GM12892 (cell line): ENCODE data around the gene SCFD2.

Experiments
- POLR2A ChIP-seq: IDR thresholded peaks from 2 replicates; pipeline ENCODE4 v1.6.1; 2011; ENCODE audit warnings: low read depth, low read length, control low read depth
- POLR2AphosphoS5 ChIP-seq: IDR thresholded peaks from 2 replicates; pipeline ENCODE4 v1.6.1; 2011; ENCODE audit warnings: low read depth, low read length, control low read depth

DNA sequence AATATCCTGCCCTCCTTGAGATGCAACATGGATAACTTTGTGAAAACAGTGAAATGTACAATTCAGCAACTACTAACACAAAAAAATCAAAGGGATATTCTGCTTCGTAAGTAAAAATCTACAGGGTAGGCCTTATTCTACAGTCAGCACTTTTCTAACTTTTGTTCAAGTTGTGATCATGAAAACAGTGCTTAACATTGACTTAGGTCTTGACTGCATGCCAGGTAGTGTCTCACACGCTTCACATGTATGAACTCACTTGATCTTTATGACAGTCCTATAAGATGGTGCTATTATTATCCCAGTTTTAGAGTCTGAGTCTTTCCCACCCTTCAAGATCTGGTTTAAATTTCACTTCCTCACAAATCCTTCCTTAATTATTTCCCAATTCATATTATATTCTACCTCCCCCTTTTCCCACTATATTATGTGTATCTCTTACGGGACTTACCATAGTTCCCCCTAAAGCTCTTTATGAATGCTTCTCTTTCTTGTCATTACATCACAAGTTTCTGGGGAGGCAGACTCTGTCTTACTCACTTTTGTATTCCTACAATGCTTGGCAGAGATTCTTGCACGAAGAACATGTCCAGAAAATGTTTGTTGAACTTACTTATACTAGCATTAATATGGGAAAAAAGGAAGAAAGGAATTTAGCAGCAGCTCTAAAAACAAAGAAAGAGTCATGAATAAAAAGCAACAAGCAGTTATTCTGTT, 179.8 kb downstream of the SCFD2 start:
- TF ChIP-seq POLR2A (no peak), POLR2AphosphoS5 (no peak)
